ENCODE results near the gene HBG2. TPM values are rescaled to one million over a fixed set of nuclear protein-coding genes. Genes with fewer than 3 reads are reported as not detected.

The HBG2 gene
- total and polyA plus RNA-seq, 9 of the 15 experiments (the other 6 are each of a cell fraction or from before 2014, with no cell fraction given) = 1,626 to 58,619 (median 10,515) TPM

DNA sequence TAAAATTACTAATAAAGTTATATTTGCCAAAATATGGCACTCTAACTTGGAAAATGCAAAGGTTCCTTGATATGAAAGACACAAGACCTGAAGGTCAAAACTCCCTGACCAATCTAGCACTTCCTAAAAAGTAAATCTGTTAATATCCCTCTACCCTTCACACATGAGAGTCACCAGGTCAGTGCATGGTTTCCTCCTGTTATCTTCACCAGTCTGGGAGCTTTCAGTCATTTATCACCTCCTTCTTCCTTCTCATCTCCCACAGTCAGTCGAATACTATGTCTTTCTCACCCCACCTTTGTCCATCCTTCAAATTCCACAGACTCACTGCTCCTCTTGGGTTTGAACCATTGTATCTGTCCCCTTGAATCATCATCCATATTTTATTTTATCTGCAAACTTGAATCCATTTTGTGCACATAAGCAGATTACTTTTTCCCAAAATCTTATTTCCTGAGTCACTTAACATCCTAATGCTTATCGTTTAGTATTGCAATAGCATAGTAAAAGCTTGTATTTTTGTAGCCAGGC is 12.5 kb upstream of the HBG2 start (continued):
- TF ChIP-seq, protein P1, sequence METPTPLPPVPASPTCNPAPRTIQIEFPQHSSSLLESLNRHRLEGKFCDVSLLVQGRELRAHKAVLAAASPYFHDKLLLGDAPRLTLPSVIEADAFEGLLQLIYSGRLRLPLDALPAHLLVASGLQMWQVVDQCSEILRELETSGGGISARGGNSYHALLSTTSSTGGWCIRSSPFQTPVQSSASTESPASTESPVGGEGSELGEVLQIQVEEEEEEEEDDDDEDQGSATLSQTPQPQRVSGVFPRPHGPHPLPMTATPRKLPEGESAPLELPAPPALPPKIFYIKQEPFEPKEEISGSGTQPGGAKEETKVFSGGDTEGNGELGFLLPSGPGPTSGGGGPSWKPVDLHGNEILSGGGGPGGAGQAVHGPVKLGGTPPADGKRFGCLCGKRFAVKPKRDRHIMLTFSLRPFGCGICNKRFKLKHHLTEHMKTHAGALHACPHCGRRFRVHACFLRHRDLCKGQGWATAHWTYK (CRISPR knock-in tag; IDR thresholded peaks at IDR 0.05) = no peak
- TF ChIP-seq HMG20A (CRISPR knock-in tag; conservative IDR thresholded peaks at IDR 0.05) (no peak), FOXM1 (IDR thresholded peaks at IDR 0.05; ENCODE audit: low read depth) (no peak), FOXM1 (CRISPR knock-in tag; IDR thresholded peaks at IDR 0.05; ENCODE audit: low read depth) (no peak), TAF9B (IDR thresholded peaks at IDR 0.05; ENCODE audit: partially characterized antibody) (no peak), RAD51 (IDR thresholded peaks at IDR 0.05; ENCODE audit: borderline replicate concordance, low read depth) (no peak), MECOM (CRISPR knock-in tag; IDR thresholded peaks at IDR 0.05) (0 out of 2 replicates have a peak, but pooled peaks have one; percentile 56), RBM15 (IDR thresholded peaks at IDR 0.05; ENCODE audit: insufficient read depth, low read length) (no peak), ATF6 (CRISPR knock-in tag; IDR thresholded peaks at IDR 0.05) (no peak), ATF1 (CRISPR knock-in tag; IDR thresholded peaks at IDR 0.05) (no peak), ATF1 (tag; IDR thresholded peaks at IDR 0.05) (no peak), SRSF3 (IDR thresholded peaks at IDR 0.05; ENCODE audit: insufficient read depth, low read length) (no peak), NCOA6 (IDR thresholded peaks at IDR 0.05) (no peak), ZNF408 (CRISPR knock-in tag; IDR thresholded peaks at IDR 0.05; ENCODE audit: low read depth) (no peak), MAFK (IDR thresholded peaks at IDR 0.05; ENCODE audit: low read length) (no peak), GABPB1 (CRISPR knock-in tag; IDR thresholded peaks at IDR 0.05) (no peak), ZNF75A (CRISPR knock-in tag; IDR thresholded peaks at IDR 0.05) (no peak), ELF2 (CRISPR knock-in tag; IDR thresholded peaks at IDR 0.05) (no peak), ZSCAN29 (IDR thresholded peaks at IDR 0.05) (no peak), RERE (CRISPR knock-in tag; IDR thresholded peaks at IDR 0.05; ENCODE audit: borderline replicate concordance) (no peak), E2F3 (CRISPR knock-in tag; IDR thresholded peaks at IDR 0.05) (no peak), ZNF232 (CRISPR knock-in tag; IDR thresholded peaks at IDR 0.05) (no peak), EP400 (IDR thresholded peaks at IDR 0.05) (peak; percentile 22; the same call in 1 of the 2 replicates), NFYB (IDR thresholded peaks at IDR 0.05; ENCODE audit: extremely low read depth, insufficient read length) (no peak)
